WTC11 (cell line): ENCODE measurements around the gene COL27A1. TPM values are rescaled to one million over a fixed set of nuclear protein-coding genes. Genes with fewer than 3 reads are reported as not detected.

Experiments used
- ATAC-seq: fragments of 200-7000 bp; cut with Tn5 transposase; 2 replicates; pipeline ENCODE4 v1.10.0; 2021; ENCODE audit warnings: mild to moderate bottlenecking, moderate library complexity
- CTCF ChIA-PET: fragments of 300-600 bp; sonication (Branson Sonifier 250); formaldehyde crosslinking; loops from one replicate; lab custom pipeline; 2021; ENCODE audit warnings: antibody characterized with exemption; lab: Charles Lee
- POLR2A ChIA-PET: fragments of 350-600 bp; sonication (Branson Sonifier 250); formaldehyde crosslinking; loops from one replicate; lab custom pipeline; 2021; ENCODE audit warnings: antibody characterized with exemption; lab: Charles Lee
- DNase-seq: peaks from one replicate; pipeline ENCODE4 v3.0.0; 2021; ENCODE audit warnings: low spot score
- H3K27ac Mint-ChIP-seq: 2 replicates; pipeline ENCODE4 v1.8.0; 2021; ENCODE audit warnings: mixed read lengths
- H3K27me3 Mint-ChIP-seq: 2 replicates; pipeline ENCODE4 v1.8.0; 2021; ENCODE audit warnings: low read depth, mild to moderate bottlenecking, moderate library complexity, mixed read lengths
- H3K36me3 Mint-ChIP-seq: 2 replicates; pipeline ENCODE4 v1.8.0; 2021; ENCODE audit warnings: mixed read lengths
- H3K4me1 Mint-ChIP-seq: 2 replicates; pipeline ENCODE4 v1.8.0; 2022; ENCODE audit warnings: mixed read lengths
- H3K4me3 Mint-ChIP-seq: 2 replicates; pipeline ENCODE4 v1.8.0; 2021; ENCODE audit warnings: mild to moderate bottlenecking, moderate library complexity, mixed read lengths
- H3K9me3 Mint-ChIP-seq: 2 replicates; pipeline ENCODE4 v1.8.0; 2021; ENCODE audit warnings: mixed read lengths
- ELF4 ChIP-seq: sonication (generic); formaldehyde crosslinking; IDR thresholded peaks from 2 replicates; pipeline ENCODE4 v1.8.1; 2022; ENCODE audit warnings: low read depth, mild to moderate bottlenecking, moderate library complexity, missing genetic modification reagents
- JUN ChIP-seq: sonication (generic); formaldehyde crosslinking; IDR thresholded peaks from 2 replicates; pipeline ENCODE4 v1.8.0; 2023; ENCODE audit warnings: mild to moderate bottlenecking, missing genetic modification reagents
- OVOL2 ChIP-seq: fragments of 250-450 bp; sonication (Bioruptor Pico); IDR thresholded peaks from 2 replicates; pipeline ENCODE4 v1.9.0; 2021; ENCODE audit warnings: mild to moderate bottlenecking, borderline replicate concordance
- PRDM15 ChIP-seq: sonication (generic); formaldehyde crosslinking; IDR thresholded peaks from 2 replicates; pipeline ENCODE4 v1.8.0; 2022; ENCODE audit warnings: missing genetic modification reagents
- PREB ChIP-seq: sonication (generic); formaldehyde crosslinking; IDR thresholded peaks from 2 replicates; pipeline ENCODE4 v1.8.1; 2022; ENCODE audit warnings: mild to moderate bottlenecking, missing genetic modification reagents, moderate library complexity, borderline replicate concordance
- TCF7 ChIP-seq: sonication (generic); formaldehyde crosslinking; IDR thresholded peaks from 2 replicates; pipeline ENCODE4 v1.8.0; 2022; ENCODE audit warnings: mild to moderate bottlenecking, low read depth, missing genetic modification reagents, moderate library complexity
- ZNF416 ChIP-seq: fragments of 250-450 bp; sonication (Bioruptor Pico); IDR thresholded peaks from 2 replicates; pipeline ENCODE4 v1.9.0; 2021; ENCODE audit warnings: mild to moderate bottlenecking, inconsistent platforms
- ZNF423 ChIP-seq: fragments of 250-450 bp; sonication (Bioruptor Pico); IDR thresholded peaks from 2 replicates; pipeline ENCODE4 v2.1.2; 2022; ENCODE audit warnings: mild to moderate bottlenecking, moderate library complexity
- total RNA-seq: library from RNA; stranded (reverse); gene quantifications from 3 replicates; pipeline ENCODE4 v1.2.3, GENCODE V29; 2021
- TF ChIP-seq, protein P1 (sequence below): sonication (generic); formaldehyde crosslinking; IDR thresholded peaks from 2 replicates; pipeline ENCODE4 v1.8.1; 2022; ENCODE audit warnings: mild to moderate bottlenecking, moderate library complexity, missing genetic modification reagents
- TF ChIP-seq, protein P2 (sequence below): sonication (generic); formaldehyde crosslinking; IDR thresholded peaks from 2 replicates; pipeline ENCODE4 v1.8.0; 2023; ENCODE audit warnings: missing genetic modification reagents, mild to moderate bottlenecking, borderline replicate concordance
- TF ChIP-seq, protein P3 (sequence below): sonication (generic); formaldehyde crosslinking; conservative IDR thresholded peaks from 2 replicates; pipeline ENCODE4 v1.8.1; 2022; ENCODE audit warnings: mild to moderate bottlenecking, missing genetic modification reagents

Gene COL27A1
- total RNA-seq, 1 experiment from 2014 or later: 47.5 TPM

- peaks cover 15% of the 10 kb centered on the region for H3K36me3 Mint-ChIP-seq
- TF ChIP-seq TCF7 (CRISPR knock-in tag): no peak
- TF ChIP-seq, protein P1, sequence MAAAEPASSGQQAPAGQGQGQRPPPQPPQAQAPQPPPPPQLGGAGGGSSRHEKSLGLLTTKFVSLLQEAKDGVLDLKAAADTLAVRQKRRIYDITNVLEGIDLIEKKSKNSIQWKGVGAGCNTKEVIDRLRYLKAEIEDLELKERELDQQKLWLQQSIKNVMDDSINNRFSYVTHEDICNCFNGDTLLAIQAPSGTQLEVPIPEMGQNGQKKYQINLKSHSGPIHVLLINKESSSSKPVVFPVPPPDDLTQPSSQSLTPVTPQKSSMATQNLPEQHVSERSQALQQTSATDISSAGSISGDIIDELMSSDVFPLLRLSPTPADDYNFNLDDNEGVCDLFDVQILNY (CRISPR knock-in tag): no peak
- no peak for TF ChIP-seq PRDM15 (CRISPR knock-in tag)
- no peak for TF ChIP-seq ZNF416
- TF ChIP-seq, protein P2, sequence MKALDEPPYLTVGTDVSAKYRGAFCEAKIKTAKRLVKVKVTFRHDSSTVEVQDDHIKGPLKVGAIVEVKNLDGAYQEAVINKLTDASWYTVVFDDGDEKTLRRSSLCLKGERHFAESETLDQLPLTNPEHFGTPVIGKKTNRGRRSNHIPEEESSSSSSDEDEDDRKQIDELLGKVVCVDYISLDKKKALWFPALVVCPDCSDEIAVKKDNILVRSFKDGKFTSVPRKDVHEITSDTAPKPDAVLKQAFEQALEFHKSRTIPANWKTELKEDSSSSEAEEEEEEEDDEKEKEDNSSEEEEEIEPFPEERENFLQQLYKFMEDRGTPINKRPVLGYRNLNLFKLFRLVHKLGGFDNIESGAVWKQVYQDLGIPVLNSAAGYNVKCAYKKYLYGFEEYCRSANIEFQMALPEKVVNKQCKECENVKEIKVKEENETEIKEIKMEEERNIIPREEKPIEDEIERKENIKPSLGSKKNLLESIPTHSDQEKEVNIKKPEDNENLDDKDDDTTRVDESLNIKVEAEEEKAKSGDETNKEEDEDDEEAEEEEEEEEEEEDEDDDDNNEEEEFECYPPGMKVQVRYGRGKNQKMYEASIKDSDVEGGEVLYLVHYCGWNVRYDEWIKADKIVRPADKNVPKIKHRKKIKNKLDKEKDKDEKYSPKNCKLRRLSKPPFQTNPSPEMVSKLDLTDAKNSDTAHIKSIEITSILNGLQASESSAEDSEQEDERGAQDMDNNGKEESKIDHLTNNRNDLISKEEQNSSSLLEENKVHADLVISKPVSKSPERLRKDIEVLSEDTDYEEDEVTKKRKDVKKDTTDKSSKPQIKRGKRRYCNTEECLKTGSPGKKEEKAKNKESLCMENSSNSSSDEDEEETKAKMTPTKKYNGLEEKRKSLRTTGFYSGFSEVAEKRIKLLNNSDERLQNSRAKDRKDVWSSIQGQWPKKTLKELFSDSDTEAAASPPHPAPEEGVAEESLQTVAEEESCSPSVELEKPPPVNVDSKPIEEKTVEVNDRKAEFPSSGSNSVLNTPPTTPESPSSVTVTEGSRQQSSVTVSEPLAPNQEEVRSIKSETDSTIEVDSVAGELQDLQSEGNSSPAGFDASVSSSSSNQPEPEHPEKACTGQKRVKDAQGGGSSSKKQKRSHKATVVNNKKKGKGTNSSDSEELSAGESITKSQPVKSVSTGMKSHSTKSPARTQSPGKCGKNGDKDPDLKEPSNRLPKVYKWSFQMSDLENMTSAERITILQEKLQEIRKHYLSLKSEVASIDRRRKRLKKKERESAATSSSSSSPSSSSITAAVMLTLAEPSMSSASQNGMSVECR: no peak
- TF ChIP-seq ELF4: no peak
- TF ChIP-seq ZNF423 (CRISPR knock-in tag): no peak
- no peak for TF ChIP-seq JUN
- TF ChIP-seq OVOL2 (CRISPR knock-in tag): no peak
- TF ChIP-seq PREB (CRISPR knock-in tag): no peak
- TF ChIP-seq, all 79 proteins: peak for 0
- CTCF ChIA-PET: interaction anchor here (1.6 kb wide), 1 partner anchor 196 kb away, joined by 6 read pairs; no protein-coding TSS in a partner anchor
- H3K27ac Mint-ChIP-seq: no peak overlapping the region
- ATAC-seq (no peak), DNase-seq (peak; percentile 3)
- H3K27me3 Mint-ChIP-seq: no peaks in the 10 kb centered on the region
- no peak overlapping the region for H3K4me3 Mint-ChIP-seq
- 0 out of 2 replicates have a peak, but pooled peaks cover 3% of the 10 kb centered on the region for H3K4me1 Mint-ChIP-seq
- POLR2A ChIA-PET: no interaction called here
- no peaks in the 10 kb centered on the region for H3K9me3 Mint-ChIP-seq
These were observed 148.2 kb downstream of the COL27A1 start for GRCh38 chr9:114303571-114303970.

DNA sequence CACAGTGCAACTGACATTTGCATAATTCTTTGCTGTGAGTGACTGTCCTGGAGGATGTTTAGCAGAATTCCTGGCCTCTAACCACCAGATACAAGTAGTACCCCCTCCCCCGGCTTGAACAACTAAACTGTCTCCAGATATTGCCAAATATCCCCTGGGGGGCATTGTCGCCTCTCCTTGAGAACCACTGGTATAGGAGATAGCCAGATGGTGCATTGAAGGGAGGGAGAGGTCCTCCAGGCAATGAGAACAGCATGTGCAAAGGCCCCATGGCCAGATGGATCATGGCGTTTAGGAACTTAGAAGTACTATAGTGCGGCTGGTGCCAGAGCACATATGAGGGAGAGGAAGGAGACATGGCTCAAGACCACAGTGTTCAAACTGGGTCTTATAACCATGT, 148.6 kb downstream of the COL27A1 start:
- Mint-ChIP-seq H3K36me3 (peaks cover 12% of the 10 kb centered on the region), H3K27ac (0 out of 2 replicates have a peak overlapping the region, but pooled peaks have one; percentile 55), H3K9me3 (no peaks in the 10 kb centered on the region), H3K27me3 (no peaks in the 10 kb centered on the region), H3K4me1 (0 out of 2 replicates have a peak, but pooled peaks cover 3% of the 10 kb centered on the region), H3K4me3 (no peak overlapping the region)
- ATAC-seq (no peak), DNase-seq (peak; percentile 5)
- TF ChIP-seq, protein P3, sequence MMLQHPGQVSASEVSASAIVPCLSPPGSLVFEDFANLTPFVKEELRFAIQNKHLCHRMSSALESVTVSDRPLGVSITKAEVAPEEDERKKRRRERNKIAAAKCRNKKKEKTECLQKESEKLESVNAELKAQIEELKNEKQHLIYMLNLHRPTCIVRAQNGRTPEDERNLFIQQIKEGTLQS (CRISPR knock-in tag): no peak
- POLR2A ChIA-PET: no interaction called here
- CTCF ChIA-PET: no interaction called here
